BJ (cell line): ENCODE measurements around the gene COX20. TPM values are rescaled to one million over a fixed set of nuclear protein-coding genes. Genes with fewer than 3 reads are reported as not detected.

Experiments
- CTCF ChIA-PET: fragments of 350-600 bp; formaldehyde crosslinking; extraction: SDS; loops from one replicate; lab custom pipeline; 2021; ENCODE audit warnings: antibody characterized with exemption, inconsistent platforms; lab: Yijun Ruan, JAX
- POLR2A ChIA-PET: fragments of 300-600 bp; sonication (Branson Sonifier 250); formaldehyde crosslinking; extraction: SDS; loops from one replicate; lab custom pipeline; 2021; ENCODE audit warnings: antibody characterized with exemption; lab: Charles Lee
- DNase-seq: peaks from one replicate; pipeline ENCODE4 v3.0.0-alpha.2; 2011; ENCODE audit warnings: low read depth
- H3K27me3 ChIP-seq: 2 replicates; pipeline ENCODE4 v1.6.0; 2011; ENCODE audit warnings: low read length; ENCODE audit not compliant: control insufficient read depth, insufficient read depth
- H3K36me3 ChIP-seq: 2 replicates; pipeline ENCODE4 v1.5.1; 2011; ENCODE audit warnings: low read length; ENCODE audit not compliant: control insufficient read depth, insufficient read depth
- H3K4me3 ChIP-seq: 2 replicates; pipeline ENCODE4 v1.5.1; 2011; ENCODE audit warnings: low read depth, mild to moderate bottlenecking, control low read depth, low read length
- polyA plus RNA-seq: library from polyadenylated mRNA; depleted of rRNA; stranded (reverse); fragments of >200 nt; gene quantifications from 2 replicates; pipeline ENCODE4 v1.2.3, GENCODE V29; 2011
- TF ChIP-seq, protein P1 (sequence below): IDR thresholded peaks from 2 replicates; pipeline ENCODE4 v1.5.1; 2011; ENCODE audit warnings: low read depth, mild to moderate bottlenecking, control low read depth, inconsistent platforms, low read length, moderate library complexity; ENCODE audit not compliant: insufficient read depth

The COX20 gene
- polyA plus RNA-seq, 1 experiment: 12.1 TPM

DNA sequence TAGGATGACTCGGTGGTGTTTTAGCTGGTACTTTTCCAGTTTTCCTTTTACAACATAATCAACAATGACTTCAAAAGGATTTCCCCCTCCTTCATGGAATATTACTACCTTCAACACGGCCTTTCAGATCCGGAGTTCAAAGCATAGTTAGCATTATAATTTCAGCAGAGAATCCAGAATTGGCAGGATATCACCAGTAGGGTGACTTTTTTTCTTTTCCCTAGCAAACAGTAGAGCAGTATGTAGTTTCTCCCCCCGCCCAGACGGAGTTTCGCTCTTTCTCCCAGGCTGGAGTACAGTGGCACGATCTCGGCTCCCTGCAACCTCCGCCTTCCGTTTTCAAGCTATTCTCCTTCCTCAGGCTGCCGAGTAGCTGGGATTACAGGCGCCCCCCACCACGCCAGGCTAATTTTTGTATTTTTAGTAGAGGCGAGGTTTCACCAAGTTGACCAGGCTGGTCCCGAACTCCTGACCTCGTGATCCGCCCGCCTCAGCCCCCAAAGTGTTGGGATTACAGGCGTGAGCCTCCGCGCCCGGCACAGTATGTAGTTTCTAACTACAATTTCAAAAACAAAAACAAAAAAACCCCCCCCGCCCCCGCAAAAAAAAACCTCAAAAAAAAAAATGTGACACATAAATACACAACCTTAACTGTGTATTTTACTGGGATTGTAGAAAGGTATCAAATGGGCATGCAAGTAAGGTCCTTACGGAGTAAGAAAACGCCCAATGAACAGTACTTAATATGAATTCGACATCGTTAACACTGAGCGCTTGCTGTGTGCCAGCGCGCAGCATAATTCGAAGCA lies 1.5 kb upstream of the COX20 start:
- DNase-seq: peak; percentile 21
- ChIA-PET POLR2A (interaction anchor here (0.6 kb wide), 1 partner anchor 1296 kb away, joined by 4 read pairs; no protein-coding TSS in a partner anchor), CTCF (interaction anchor here (1.1 to 1.6 kb wide), 3 partner anchors 15 to 209 kb away, joined by 3 to 5 read pairs (median 4); no protein-coding TSS in a partner anchor)
- H3K27me3 ChIP-seq: no peaks in the 10 kb centered on the region
- H3K4me3 ChIP-seq: peak overlapping the region; percentile 81
- no peaks in the 10 kb centered on the region for H3K36me3 ChIP-seq
- TF ChIP-seq, protein P1, sequence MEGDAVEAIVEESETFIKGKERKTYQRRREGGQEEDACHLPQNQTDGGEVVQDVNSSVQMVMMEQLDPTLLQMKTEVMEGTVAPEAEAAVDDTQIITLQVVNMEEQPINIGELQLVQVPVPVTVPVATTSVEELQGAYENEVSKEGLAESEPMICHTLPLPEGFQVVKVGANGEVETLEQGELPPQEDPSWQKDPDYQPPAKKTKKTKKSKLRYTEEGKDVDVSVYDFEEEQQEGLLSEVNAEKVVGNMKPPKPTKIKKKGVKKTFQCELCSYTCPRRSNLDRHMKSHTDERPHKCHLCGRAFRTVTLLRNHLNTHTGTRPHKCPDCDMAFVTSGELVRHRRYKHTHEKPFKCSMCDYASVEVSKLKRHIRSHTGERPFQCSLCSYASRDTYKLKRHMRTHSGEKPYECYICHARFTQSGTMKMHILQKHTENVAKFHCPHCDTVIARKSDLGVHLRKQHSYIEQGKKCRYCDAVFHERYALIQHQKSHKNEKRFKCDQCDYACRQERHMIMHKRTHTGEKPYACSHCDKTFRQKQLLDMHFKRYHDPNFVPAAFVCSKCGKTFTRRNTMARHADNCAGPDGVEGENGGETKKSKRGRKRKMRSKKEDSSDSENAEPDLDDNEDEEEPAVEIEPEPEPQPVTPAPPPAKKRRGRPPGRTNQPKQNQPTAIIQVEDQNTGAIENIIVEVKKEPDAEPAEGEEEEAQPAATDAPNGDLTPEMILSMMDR: peak; percentile 31

DNA sequence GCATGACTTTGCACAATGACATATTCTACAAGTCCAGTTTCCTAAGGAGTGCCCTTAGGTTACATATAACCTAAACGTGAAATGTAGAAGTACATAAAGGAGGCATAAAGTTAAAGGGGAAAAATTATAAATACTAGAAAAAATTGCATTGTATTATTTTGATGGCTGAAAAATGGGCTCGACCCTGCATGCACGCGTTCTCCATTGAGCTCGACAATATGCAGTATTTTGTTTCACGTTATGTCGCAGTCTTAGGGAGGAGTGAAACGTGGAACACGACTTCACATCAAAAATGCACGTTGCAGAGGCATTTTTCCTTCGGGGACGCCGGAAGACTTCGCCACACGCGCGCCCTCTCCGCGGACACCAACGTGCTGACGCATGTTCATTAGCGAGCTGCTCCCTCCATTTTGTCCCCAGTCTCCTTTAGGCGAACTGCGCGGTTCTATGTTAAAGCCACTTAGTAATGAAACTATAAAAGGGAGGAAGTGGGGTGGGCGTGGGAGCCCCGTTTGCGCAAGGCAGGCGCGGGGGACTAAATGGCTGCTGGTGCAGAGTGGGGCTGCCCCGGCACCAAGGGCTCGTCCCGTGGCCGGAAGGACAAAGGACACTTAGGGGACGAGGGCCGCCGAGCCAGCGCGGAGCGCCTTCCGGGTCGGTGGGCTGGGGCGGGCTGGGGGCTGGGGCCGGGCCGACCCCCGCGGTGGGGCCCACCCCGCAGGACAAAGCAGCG lies 749 bp upstream of the COX20 start:
- TF ChIP-seq, protein P1: no peak
- no peaks in the 10 kb centered on the region for H3K27me3 ChIP-seq
- ChIA-PET POLR2A (interaction anchor here (0.5 to 0.6 kb wide), 2 partner anchors 136 to 1297 kb away, joined by 4 to 12 read pairs; no protein-coding TSS in a partner anchor), CTCF (interaction anchor here (0.6 to 1.6 kb wide), 2 partner anchors 35 to 208 kb away, joined by 5 read pairs; no protein-coding TSS in a partner anchor)
- peak; percentile 72 for DNase-seq
- H3K4me3 ChIP-seq: peak overlapping the region; percentile 81
- H3K36me3 ChIP-seq: 0 out of 2 replicates have a peak, but pooled peaks cover 1% of the 10 kb centered on the region

DNA sequence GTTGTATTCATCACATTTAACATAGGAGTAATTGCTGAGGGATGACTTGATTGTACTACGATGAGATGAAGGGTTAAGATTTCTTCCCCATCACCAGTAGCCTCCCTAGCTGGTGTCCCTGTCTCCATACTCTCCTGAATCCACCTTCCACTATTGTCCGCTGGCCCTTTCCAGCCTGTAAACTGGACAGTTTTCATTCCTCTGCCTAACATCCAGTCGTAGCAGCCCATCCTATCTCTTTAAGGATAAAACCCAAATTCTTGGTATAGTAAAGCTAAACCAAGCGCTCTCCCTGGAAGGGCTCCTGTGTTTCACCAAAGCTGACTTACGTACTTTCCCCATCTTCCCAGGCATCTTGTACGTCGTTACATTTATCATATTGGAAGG lies 670 bp downstream of the COX20 start:
- CTCF ChIA-PET: interaction anchor here (1.2 to 1.4 kb wide), 3 partner anchors 183 to 233 kb away, joined by 3 to 5 read pairs (median 4); no protein-coding TSS in a partner anchor

DNA sequence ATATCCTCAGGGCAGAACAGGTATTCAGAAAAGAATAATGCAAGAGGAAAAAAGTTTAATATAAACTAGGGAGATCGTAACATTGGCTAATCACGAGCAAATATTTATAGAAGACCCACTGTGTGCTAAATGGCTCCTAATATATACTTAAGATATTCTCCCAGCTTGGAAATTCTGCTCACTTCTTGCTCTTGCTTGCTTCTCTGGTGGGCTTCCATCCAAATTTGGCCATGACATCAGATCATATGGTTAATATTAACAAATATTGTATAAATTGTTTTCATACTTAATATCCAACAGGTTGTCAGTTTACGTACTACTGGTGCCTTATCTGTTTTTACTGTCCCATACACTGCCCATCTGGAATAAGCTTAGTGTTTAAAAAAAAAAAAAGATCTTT lies 1.1 kb downstream of the COX20 start:
- TF ChIP-seq, protein P1: no peak
- Histone ChIP-seq H3K4me3 (peak overlapping the region; percentile 81), H3K36me3 (0 out of 2 replicates have a peak, but pooled peaks cover 2% of the 10 kb centered on the region), H3K27me3 (no peaks in the 10 kb centered on the region)
- ChIA-PET POLR2A (interaction anchor here (0.5 kb wide), 1 partner anchor 211 kb away, joined by 6 read pairs; no protein-coding TSS in a partner anchor), CTCF (interaction anchor here (1.2 to 1.6 kb wide), 3 partner anchors 183 to 206 kb away, joined by 3 to 4 read pairs (median 4); no protein-coding TSS in a partner anchor)
- no peak for DNase-seq

More for the DNA sequence above, 670 bp downstream of the COX20 start:
- H3K4me3 ChIP-seq: peak overlapping the region; percentile 81
- no peak for DNase-seq
- no peaks in the 10 kb centered on the region for H3K27me3 ChIP-seq
- TF ChIP-seq, protein P1: no peak
- POLR2A ChIA-PET: interaction anchor here (0.5 kb wide), 1 partner anchor 212 kb away, joined by 6 read pairs; no protein-coding TSS in a partner anchor
- 0 out of 2 replicates have a peak, but pooled peaks cover 1% of the 10 kb centered on the region for H3K36me3 ChIP-seq
